Mucosa of rectum (tissue), 2 donors: ENCODE data around the gene FRS2.
"Not testable (repeated sequence)": the region's sequence is repeated elsewhere in the genome, so short reads cannot be mapped to it uniquely, and the experiment has no call there.

Experiments
- H3K27ac ChIP-seq, 2 donors: one replicate each; pipeline ENCODE4 v1.7.0; 2013; ENCODE audit warnings: inconsistent platforms in 2 of 2, low read depth in 2 of 2, low read length in 2 of 2
- H3K27me3 ChIP-seq, 2 donors: one replicate each; pipeline ENCODE4 v1.7.0; 2013; ENCODE audit warnings: low read length in 2 of 2; ENCODE audit not compliant: control insufficient read depth in 2 of 2, insufficient read depth in 2 of 2
- H3K36me3 ChIP-seq, 2 donors: one replicate each; pipeline ENCODE4 v1.7.0; 2013; ENCODE audit warnings: low read length in 2 of 2; ENCODE audit not compliant: control insufficient read depth in 2 of 2, insufficient read depth in 2 of 2
- H3K4me1 ChIP-seq, 2 donors: one replicate each; pipeline ENCODE4 v1.7.0; 2013; ENCODE audit warnings: low read length in 2 of 2, mild to moderate bottlenecking in 1 of 2; ENCODE audit not compliant: control insufficient read depth in 2 of 2, insufficient read depth in 2 of 2
- H3K4me3 ChIP-seq, 2 donors: one replicate each; pipeline ENCODE4 v1.7.0; 2013; ENCODE audit warnings: low read length in 2 of 2
- H3K9ac ChIP-seq, 2 donors: one replicate each; pipeline ENCODE4 v1.7.0; 2013; ENCODE audit warnings: low read length in 2 of 2, low read depth in 1 of 2, mild to moderate bottlenecking in 1 of 2
- H3K9me3 ChIP-seq, 2 donors: one replicate each; pipeline ENCODE4 v1.7.0; 2013; ENCODE audit warnings: low read length in 2 of 2; ENCODE audit not compliant: control insufficient read depth in 2 of 2
- donor health status: healthy.
- donor health status: Normal muscosa, but diverticular disease.

The FRS2 gene

DNA sequence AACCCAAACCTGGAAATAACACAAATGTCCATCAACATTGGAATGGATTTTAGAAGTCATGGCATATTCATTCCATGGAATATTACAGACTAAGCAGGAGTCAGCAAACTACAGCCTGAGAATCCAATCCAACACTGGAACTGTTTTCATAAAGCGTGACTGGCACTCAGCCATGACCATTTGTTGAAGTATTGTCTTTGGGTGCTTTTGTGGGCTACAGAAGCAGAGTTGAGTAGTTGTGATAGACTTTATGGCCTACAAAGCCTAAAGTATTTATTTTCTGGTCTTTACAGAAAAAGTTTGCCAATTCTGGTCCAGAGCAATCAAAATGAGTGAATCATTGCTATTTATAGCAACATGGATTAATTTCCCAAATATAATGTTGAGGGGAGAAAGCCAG is 34.5 kb upstream of the FRS2 start:
- H3K4me1 ChIP-seq = no peaks in the 10 kb centered on the region
- no peak overlapping the region for H3K27ac ChIP-seq
- H3K36me3 ChIP-seq = no peaks in the 10 kb centered on the region
- H3K9me3 ChIP-seq = no peaks in the 10 kb centered on the region
- no peak overlapping the region for H3K4me3 ChIP-seq
- no peak overlapping the region for H3K9ac ChIP-seq
- H3K27me3 ChIP-seq = no peaks in the 10 kb centered on the region

DNA sequence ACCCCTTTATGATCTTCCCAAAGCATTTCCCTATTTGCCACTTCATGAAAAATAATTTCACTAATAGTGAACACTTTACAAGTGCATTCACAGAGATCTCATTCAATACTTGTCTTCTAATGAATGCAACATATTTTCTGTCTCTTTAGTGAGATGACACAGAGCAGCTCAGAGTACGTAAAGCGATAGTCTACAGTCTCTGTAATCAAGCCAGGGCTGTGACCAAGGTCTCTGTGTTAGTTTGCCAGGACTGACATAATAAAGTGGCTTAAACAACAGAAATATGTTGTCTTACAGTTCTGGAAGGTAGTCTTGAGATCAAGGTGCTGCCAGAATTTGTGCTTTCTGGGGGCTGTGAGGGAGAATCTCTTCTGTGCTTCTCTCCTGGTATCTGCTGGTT is 33.1 kb upstream of the FRS2 start:
- Histone ChIP-seq H3K9ac (no peak overlapping the region), H3K36me3 (no peaks in the 10 kb centered on the region)

GRCh38 chr12:69438539-69438938 is 31.6 kb upstream of the FRS2 start:
- no peaks in the 10 kb centered on the region for H3K4me1 ChIP-seq
- H3K9ac ChIP-seq = no peak overlapping the region
- no peaks in the 10 kb centered on the region for H3K36me3 ChIP-seq
- no peak overlapping the region for H3K27ac ChIP-seq
- H3K27me3 ChIP-seq = no peaks in the 10 kb centered on the region
- no peak overlapping the region for H3K4me3 ChIP-seq
- no peaks in the 10 kb centered on the region for H3K9me3 ChIP-seq

More for the DNA sequence above, 33.1 kb upstream of the FRS2 start:
- Histone ChIP-seq H3K4me1 (no peaks in the 10 kb centered on the region), H3K27ac (no peak overlapping the region), H3K27me3 (no peaks in the 10 kb centered on the region), H3K9me3 (no peaks in the 10 kb centered on the region), H3K4me3 (no peak overlapping the region)

DNA sequence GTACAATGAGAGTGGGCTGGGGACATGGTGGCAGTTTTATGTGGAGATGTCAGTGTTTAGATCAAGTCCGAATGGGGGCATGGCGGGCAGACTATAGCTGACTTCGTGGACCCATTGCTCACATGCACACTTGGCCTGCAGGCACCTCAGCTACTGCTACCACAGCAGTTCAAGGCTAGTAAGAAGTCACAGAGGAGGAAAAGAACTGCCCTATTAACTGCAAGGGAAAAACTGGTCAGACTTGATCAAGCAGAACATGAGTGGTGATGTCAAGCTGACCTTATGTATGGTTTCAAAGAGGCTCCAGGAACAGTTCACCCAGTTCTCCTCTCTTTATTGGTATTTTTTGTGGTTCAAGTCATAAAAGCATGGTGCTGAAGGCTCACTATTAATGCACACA is 30.2 kb upstream of the FRS2 start:
- Histone ChIP-seq H3K27ac (no peak overlapping the region), H3K36me3 (no peaks in the 10 kb centered on the region), H3K4me3 (no peak overlapping the region), H3K9ac (no peak overlapping the region), H3K4me1 (no peaks in the 10 kb centered on the region), H3K27me3 (no peaks in the 10 kb centered on the region), H3K9me3 (no peaks in the 10 kb centered on the region)

GRCh38 chr12:69440886-69441285 is 29.3 kb upstream of the FRS2 start:
- H3K4me3 ChIP-seq = no peak overlapping the region
- H3K9me3 ChIP-seq = no peaks in the 10 kb centered on the region
- H3K27ac ChIP-seq = no peak overlapping the region
- no peak overlapping the region for H3K9ac ChIP-seq
- H3K4me1 ChIP-seq = no peaks in the 10 kb centered on the region
- no peaks in the 10 kb centered on the region for H3K36me3 ChIP-seq
- H3K27me3 ChIP-seq = no peaks in the 10 kb centered on the region

DNA sequence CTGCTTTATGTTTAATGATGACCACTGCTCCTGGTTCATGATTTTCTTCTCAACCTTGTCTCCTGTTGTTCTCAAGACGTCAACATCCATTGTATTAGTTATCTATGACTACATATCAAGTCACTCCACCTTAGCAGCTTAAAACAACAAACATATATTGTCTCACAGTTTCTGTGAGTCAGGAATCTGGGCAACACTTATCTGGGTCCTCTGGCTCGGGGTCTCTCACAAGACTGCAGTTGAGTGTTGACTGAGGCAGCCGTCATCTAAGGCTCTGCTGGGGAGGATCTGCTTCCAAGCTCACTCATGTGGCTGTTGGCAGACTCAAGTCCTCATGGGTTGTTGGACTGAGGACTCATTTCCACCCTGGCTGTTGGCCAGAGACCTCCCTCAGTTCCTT is 27.3 kb upstream of the FRS2 start:
- Histone ChIP-seq H3K9me3 (no peaks in the 10 kb centered on the region), H3K9ac (no peak overlapping the region), H3K27ac (no peak overlapping the region)

GRCh38 chr12:69443916-69444315 is 26.3 kb upstream of the FRS2 start:
- Histone ChIP-seq H3K9ac (no peak overlapping the region), H3K36me3 (no peaks in the 10 kb centered on the region), H3K27me3 (no peaks in the 10 kb centered on the region), H3K4me1 (peaks cover 0 to 3% of the 10 kb centered on the region in 2 donors), H3K27ac (no peak overlapping the region), H3K9me3 (no peaks in the 10 kb centered on the region), H3K4me3 (no peak overlapping the region)

More for the DNA sequence above, 27.3 kb upstream of the FRS2 start:
- Histone ChIP-seq H3K4me1 (peaks cover 0 to 2% of the 10 kb centered on the region in 2 donors), H3K4me3 (no peak overlapping the region), H3K27me3 (no peaks in the 10 kb centered on the region), H3K36me3 (no peaks in the 10 kb centered on the region)

DNA sequence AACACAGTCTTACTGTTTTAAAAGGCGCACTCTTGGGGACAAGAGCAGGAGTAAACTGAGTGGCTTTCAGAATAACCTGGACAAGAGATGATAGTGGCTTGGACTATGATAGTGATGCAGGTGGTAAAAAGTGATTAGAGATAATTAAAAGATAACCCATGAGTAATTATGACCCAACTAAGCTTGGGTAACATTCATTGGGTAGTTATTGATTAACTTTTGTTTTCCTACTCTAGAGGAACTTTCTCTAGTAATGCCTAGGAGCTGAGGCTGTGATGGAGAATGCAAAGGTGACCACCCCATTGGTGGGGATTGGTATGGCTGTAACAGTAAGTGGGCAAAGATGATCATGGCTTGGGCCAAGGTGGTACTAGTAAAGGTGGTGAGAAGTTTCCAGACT is 22.3 kb upstream of the FRS2 start:
- Histone ChIP-seq H3K4me1 (peaks cover 0 to 3% of the 10 kb centered on the region in 2 donors), H3K27me3 (no peaks in the 10 kb centered on the region), H3K36me3 (no peaks in the 10 kb centered on the region), H3K4me3 (no peak overlapping the region), H3K9ac (no peak overlapping the region), H3K9me3 (no peaks in the 10 kb centered on the region), H3K27ac (no peak overlapping the region)

DNA sequence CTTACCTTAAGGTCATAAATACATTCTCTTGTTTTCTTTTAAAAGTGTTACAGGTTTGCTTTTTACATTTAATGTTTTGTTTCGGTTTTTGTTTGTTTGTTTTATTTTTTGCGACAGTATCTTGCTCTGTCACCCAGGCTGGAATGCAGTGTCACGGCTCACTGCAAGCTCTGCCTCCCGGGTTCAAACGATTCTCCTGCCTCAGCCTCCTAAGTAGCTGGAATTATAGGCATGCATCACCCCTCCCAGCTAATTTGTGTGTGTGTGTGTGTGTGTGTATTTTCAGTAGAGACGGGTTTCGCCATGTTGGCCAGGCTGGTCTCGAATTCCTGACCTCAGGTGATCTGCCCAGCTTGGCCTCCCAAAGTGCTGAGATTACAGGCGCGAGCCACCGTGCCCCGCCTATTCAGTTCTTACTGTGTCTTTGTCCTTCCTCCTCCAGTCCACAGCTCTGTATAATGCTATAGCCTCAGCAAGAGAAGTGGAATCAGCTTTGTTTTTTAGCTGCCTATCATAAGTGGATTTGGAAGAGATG is 17.5 kb upstream of the FRS2 start:
- not testable (repeated sequence) for H3K4me1 ChIP-seq, H3K9me3 ChIP-seq, H3K4me3 ChIP-seq, H3K36me3 ChIP-seq, H3K27me3 ChIP-seq, H3K9ac ChIP-seq, H3K27ac ChIP-seq

DNA sequence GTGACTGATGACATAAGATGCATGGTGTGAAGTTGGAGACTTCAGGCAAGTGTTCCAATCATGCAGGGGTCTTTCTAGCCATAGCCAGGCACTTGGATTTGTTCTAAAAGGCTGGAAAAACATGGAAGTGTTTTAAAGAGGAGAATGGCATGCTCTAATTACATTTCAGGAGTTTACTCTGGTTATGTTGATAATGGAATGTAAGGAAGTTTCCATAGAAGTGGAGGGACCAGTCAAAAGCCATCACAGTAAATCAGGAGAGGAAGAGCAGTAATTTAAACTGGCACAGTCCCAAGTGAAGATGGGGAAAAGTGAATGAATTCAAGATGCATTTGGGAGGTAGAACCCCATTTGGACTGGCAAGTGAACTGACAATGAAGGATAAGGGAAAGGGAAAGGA is 13.9 kb upstream of the FRS2 start:
- Histone ChIP-seq H3K27me3 (no peaks in the 10 kb centered on the region), H3K36me3 (no peaks in the 10 kb centered on the region), H3K9ac (no peak overlapping the region), H3K27ac (no peak overlapping the region), H3K4me1 (no peaks in the 10 kb centered on the region), H3K4me3 (no peak overlapping the region), H3K9me3 (no peaks in the 10 kb centered on the region)

- Histone ChIP-seq H3K9ac (no peak overlapping the region), H3K4me1 (no peaks in the 10 kb centered on the region), H3K9me3 (no peaks in the 10 kb centered on the region), H3K27me3 (no peaks in the 10 kb centered on the region), H3K4me3 (no peak overlapping the region), H3K36me3 (no peaks in the 10 kb centered on the region), H3K27ac (no peak overlapping the region)
These were observed 12.8 kb upstream of the FRS2 start for GRCh38 chr12:69457433-69457832.
